SW480 (cell line): ENCODE measurements around the gene EHMT1.

Experiments
- DNase-seq: peaks from one replicate; pipeline ENCODE4 v3.0.0-alpha.2; 2016; ENCODE audit warnings: low spot score

EHMT1 gene

DNA sequence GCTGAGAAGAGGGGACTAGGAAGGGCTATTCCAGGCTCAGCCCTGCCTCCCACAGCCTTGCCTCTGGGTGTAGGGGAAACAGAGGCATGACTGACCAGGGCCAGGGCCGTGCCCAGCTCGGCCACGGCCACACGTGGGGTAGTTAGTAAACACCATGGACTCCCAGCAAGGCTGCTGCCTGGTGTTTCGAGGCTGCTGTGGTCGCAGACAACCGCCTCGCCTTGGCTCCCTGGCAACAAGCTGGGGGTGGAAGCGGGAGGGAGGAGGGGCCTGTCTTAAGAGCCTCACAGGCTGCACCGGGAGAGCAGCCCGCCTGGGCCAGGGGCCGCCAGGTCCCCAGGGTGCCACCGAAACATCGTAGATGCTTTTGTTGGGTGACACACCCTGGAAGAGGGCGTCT lies 168.6 kb downstream of the EHMT1 start:
- no peak for DNase-seq

GRCh38 chr9:137787786-137788505 lies 169.1 kb downstream of the EHMT1 start:
- DNase-seq: no peak

GRCh38 chr9:137788561-137789294 lies 169.9 kb downstream of the EHMT1 start:
- no peak for DNase-seq

DNA sequence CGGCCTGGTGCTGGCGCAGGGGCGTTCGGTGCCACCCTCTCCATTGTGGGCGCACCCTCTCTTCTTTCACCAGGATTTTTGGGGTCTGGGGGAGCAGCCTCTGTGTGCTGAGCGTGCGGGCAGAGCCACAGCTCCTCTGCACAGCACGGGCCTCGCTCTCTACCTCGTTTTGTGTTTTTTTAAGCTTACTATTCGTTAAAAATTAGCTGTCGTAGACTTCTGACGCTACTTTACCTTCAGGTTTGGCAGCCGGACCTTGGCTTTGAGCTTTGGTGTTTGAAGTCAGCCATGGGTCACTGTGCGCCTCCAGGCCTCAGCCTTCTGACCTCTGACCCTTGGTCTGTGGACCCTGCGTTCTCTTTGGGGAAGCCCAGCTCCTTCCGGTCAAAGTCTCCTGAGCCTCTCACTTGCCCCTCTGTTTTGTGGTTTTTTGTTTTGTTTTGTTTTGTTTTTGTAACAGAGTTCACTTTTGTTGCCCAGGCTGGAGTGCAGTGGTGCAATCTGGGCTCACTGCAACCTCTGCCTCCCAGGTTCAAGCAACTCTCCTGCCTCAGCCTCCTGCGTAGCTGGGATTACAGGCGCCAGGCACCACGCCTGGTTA lies 170.6 kb downstream of the EHMT1 start:
- no peak for DNase-seq

GRCh38 chr9:137791947-137792346 lies 173.1 kb downstream of the EHMT1 start:
- DNase-seq: no peak

GRCh38 chr9:137793196-137793841 lies 174.5 kb downstream of the EHMT1 start:
- no peak for DNase-seq

DNA sequence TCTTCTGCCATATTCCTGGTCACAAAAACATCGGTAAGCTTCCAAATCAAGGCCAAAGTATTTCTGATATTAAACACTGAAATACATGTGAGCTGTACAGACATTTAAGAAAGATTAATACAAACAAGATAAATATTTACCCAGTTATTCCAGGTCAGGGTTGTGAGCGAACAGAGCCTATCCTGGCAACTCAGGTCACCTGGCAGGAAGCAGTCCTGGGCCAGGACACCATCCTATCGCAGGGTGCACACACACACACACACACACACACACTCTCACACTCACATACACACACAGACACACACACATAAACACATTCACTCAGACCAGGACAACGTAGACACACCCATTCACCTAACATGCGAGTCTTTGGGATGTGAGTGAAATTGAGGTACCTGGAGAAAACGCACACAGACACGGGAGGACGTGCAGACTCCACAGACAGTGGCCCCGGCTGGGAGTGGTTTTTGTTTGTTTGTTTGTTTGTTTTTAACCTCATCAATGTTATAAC lies 176.4 kb downstream of the EHMT1 start:
- DNase-seq: no peak

DNA sequence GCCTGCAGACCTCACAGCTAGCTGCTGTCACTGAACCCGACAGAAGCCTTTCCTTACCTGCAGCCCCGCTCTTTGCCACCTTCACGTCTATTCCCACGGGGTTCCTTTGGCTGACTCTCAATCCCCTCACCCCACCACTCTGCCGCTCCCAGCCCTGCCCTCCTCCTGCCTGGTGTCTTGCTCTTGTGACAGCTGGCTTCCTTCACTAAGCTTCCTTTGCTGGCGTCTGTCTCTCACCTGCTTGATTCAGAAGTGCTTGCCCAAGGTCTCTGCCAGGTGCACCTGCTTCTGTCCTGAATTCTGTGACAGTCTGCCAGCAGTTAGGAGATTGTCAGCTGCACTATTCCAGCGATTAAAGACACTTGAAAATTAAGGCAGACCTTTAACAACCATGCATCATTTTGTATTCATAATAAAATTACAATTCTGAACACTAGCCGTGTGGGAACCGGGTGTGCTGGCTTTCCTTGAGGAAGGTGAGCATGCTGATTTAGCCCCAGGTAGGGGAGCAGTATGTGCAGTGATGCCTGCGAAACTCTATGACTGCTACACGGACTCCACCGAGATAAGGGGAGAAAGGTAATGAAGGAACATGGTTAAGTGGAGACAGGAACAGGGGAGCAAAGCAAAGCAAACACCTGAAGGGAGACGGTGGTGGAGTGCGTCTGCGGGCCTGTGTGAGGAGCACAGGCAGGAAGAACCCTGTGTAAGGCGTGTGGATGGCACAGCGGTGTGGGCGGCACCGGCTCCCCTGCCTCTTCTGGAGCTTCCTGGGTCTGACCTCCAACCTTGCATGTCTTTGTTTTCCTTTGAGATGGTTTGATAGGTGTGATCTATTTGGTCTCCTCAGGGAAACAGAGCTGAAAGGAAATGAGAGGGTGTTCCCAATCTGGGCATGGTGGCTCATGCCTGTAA lies 178.7 kb downstream of the EHMT1 start:
- no peak for DNase-seq

- DNase-seq: no peak
Measured at GRCh38 chr9:137798142-137798541, 179.3 kb downstream of the EHMT1 start.

- no peak for DNase-seq
Measured at GRCh38 chr9:137798901-137799629, 180.3 kb downstream of the EHMT1 start.

GRCh38 chr9:137799630-137799983 lies 180.8 kb downstream of the EHMT1 start:
- DNase-seq: no peak

GRCh38 chr9:137800196-137801022 lies 181.6 kb downstream of the EHMT1 start:
- DNase-seq: no peak

GRCh38 chr9:137801023-137801319 lies 182.2 kb downstream of the EHMT1 start:
- DNase-seq: no peak

DNA sequence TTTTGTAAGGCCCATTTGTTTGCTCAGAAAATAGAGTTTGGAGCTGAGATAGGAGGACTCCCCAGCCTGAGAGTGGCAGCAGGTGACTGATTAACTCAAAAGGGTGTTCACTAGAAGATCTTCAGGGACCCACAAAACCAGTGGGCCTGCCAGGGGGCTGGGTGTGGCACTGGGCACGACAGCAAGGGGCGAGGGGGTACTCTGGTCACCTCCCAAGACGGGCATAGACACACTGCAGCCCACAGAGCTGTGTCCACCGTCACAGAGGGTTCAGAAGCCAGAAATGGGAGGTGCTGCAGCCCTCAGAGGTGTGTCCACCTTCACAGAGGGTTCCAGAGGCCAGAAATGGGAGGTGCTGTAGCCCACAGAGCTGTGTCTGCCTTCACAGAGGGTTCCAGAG lies 183.2 kb downstream of the EHMT1 start:
- no peak for DNase-seq

- no peak for DNase-seq
Measured at GRCh38 chr9:137802521-137803243, 183.9 kb downstream of the EHMT1 start.

GRCh38 chr9:137804908-137805630 lies 186.3 kb downstream of the EHMT1 start:
- no peak for DNase-seq

DNA sequence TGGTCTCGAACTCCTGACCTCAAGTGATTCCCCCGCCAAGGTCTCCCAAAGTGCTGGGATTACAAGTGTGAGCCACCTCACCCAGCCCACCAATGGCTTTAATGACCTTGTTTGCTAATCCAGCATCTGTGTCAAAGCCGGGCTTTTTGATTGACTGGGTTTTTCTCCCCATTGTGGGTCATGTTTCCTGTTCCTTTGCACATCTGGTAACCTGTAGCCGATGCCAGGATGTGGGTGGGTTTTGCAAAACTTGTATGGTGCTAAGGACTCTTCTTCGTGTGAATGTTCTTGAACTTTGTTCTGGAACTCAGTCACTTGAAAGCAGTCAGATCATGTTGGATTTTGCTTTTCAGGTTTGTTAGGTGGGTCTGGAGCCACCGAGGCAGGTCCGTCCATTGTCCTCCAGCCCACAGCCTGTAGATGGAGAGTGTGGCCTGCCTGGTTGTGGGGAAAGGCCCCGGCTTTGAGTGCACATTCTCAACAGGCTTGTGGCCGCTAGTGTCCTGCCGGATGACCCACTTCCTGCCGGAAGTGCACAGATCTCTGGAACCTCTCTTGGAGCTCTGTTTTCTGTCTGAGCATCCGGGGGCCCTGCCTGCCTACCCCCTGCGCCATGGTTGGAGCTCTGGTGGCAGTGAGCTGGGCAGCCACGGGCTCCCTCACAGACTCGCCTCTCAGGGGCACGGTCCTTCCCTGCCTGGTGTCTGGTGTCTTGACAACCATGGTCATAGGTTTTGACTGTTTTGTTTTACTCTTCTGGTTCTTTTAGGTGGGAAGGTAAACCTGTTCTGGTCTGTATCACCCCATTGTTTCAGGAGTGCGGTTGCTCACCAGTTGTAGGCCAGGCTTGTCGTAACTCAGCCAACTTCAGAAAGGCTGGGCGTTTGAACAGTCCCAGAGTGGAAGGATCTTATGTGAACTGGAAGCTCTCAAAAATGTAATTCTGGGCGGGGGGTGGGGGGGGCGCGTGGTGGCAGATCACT lies 189.2 kb downstream of the EHMT1 start:
- DNase-seq: no peak
